Gastroesophageal sphincter (tissue), 4 donors: ENCODE data around the gene C4B. TPM values are rescaled to one million over a fixed set of nuclear protein-coding genes. Genes with fewer than 3 reads are reported as not detected.

ENCODE experiments used
- ATAC-seq: fragments of 150-250 bp; one replicate; pipeline ENCODE4 v1.9.1; 2016; ENCODE audit warnings: mild to moderate bottlenecking, moderate library complexity
- H3K27ac ChIP-seq, 4 donors: fragments of 200-600 bp; sonication (generic) in 3 of 4; 1 replicate in 3 of 4; 2 replicates in 1 of 4; pipeline ENCODE4 v1.5.1; 2016 to 2019
- H3K27me3 ChIP-seq: fragments of 200-600 bp; sonication (generic); one replicate; pipeline ENCODE4 v1.5.1; 2019
- H3K36me3 ChIP-seq, 2 donors: fragments of 200-600 bp; sonication (generic); one replicate each; pipeline ENCODE4 v1.5.1; 2019; ENCODE audit warnings: control low read depth in 1 of 2
- H3K4me1 ChIP-seq, 3 donors: fragments of 200-600 bp; sonication (generic); 1 replicate in 2 of 3; 2 replicates in 1 of 3; pipeline ENCODE4 v1.5.1; 2016 to 2019; ENCODE audit warnings: control low read depth in 2 of 3
- H3K4me3 ChIP-seq, 2 donors: fragments of 200-600 bp; sonication (generic); one replicate each; pipeline ENCODE4 v1.5.1; 2019; ENCODE audit warnings: mild to moderate bottlenecking in 1 of 2, moderate library complexity in 1 of 2
- H3K9me3 ChIP-seq, 3 donors: fragments of 200-600 bp; sonication (generic); one replicate each; pipeline ENCODE4 v1.5.1; 2017 to 2019; ENCODE audit warnings: control low read depth in 2 of 3
- EP300 ChIP-seq: sonication (generic); formaldehyde crosslinking; IDR thresholded peaks from one replicate; pipeline ENCODE4 v1.6.1; 2017; ENCODE audit warnings: antibody characterized with exemption, mild to moderate bottlenecking
- POLR2A ChIP-seq, 2 donors: fragments of 450-650 bp; IDR thresholded peaks; one replicate each; pipeline ENCODE4 v1.6.1; 2017; ENCODE audit warnings: antibody characterized with exemption in 2 of 2, mild to moderate bottlenecking in 2 of 2, moderate library complexity in 1 of 2
- POLR2AphosphoS5 ChIP-seq: sonication (generic); formaldehyde crosslinking; IDR thresholded peaks from one replicate; pipeline ENCODE4 v1.6.1; 2017; ENCODE audit warnings: antibody characterized with exemption
- WGBS, 2 donors: methylation state at CpG; one replicate each; pipeline ENCODE4 v1.1.5; 2018; ENCODE audit warnings: low coverage in 1 of 2; 5-methylcytosine and 5-hydroxymethylcytosine counted together
- total RNA-seq, 4 donors: library from RNA; depleted of rRNA; stranded (reverse); fragments of >200 nt; gene quantifications; one replicate each; pipeline ENCODE4 v1.1.0, GENCODE V29; 2016
- TF ChIP-seq, protein P1 (sequence below), 4 experiments: fragments of 200-600 bp in 2 of 4; fragments of 450-650 bp in 2 of 4; sonication (generic) in 1 of 4; IDR thresholded peaks; one replicate each; pipeline ENCODE4 v1.5.1; 2017 to 2019; ENCODE audit warnings: antibody characterized with exemption in 4 of 4, mild to moderate bottlenecking in 2 of 4, moderate library complexity in 2 of 4

The C4B gene
- total RNA-seq, 4 donors from 2014 or later, result 45.6 to 259 (median 82.1) TPM

DNA sequence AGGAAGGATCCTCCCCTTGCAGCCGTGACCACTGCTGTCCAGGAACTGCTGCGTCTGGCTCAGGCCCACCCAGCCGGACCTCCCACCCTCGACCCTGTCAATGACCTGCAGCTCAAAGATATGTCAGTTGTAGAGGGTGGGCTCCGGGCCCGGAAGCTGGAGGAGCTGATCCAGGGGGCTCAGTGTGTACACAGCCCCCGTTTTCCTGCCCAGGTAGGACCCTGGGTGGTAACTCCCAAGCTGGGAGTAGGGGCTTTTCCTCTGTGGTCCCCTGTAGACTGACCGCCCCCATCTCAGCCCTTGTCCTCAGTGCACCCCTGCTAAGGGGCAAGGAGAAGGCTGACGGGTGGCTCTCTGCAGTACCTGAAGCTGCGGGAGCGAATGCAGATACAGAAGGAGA is 46.3 kb upstream of the C4B start:
- H3K36me3 ChIP-seq, result peaks cover 0 to 73% of the 10 kb centered on the region in 2 donors

DNA sequence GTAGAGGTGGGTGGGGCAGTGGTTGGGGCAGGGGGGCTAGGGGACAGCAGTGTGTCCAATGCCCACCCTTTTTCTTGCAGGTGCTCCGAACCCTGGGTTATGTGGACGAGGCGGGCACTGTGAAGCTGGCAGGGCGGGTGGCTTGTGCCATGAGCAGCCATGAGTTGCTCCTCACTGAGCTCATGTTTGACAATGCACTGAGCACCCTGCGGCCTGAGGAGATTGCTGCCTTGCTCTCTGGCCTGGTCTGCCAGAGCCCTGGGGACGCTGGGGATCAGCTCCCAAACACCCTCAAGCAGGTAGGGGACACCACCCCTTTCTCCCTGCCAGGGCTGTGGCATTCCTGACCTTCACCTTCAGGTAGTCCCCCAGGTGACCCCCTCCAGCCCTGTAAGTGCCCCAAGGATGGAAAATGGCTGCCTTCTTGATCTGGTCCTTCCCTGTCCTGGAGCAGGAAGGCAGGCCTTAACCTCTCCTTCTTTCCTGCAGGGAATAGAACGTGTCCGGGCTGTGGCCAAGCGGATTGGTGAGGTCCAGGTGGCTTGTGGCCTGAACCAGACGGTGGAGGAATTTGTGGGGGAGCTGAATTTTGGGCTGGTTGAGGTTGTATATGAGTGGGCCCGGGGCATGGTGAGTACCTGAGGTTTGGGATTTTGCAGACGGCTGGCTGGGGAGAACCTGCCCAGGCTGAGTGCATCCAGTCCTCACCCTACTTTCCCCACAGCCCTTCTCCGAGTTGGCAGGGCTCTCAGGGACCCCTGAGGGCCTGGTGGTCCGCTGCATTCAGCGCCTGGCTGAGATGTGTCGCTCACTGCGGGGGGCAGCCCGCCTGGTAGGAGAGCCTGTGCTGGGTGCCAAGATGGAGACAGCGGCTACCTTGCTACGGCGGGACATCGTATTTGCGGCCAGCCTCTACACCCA is 45.5 kb upstream of the C4B start:
- H3K27me3 ChIP-seq, result no peaks in the 10 kb centered on the region
- H3K4me3 ChIP-seq, result no peak overlapping the region
- no peaks in the 10 kb centered on the region for H3K9me3 ChIP-seq
- TF ChIP-seq EP300 (no peak), POLR2AphosphoS5 (no peak), POLR2A (IDR thresholded peaks at IDR 0.05) (no peak)
- TF ChIP-seq, protein P1, sequence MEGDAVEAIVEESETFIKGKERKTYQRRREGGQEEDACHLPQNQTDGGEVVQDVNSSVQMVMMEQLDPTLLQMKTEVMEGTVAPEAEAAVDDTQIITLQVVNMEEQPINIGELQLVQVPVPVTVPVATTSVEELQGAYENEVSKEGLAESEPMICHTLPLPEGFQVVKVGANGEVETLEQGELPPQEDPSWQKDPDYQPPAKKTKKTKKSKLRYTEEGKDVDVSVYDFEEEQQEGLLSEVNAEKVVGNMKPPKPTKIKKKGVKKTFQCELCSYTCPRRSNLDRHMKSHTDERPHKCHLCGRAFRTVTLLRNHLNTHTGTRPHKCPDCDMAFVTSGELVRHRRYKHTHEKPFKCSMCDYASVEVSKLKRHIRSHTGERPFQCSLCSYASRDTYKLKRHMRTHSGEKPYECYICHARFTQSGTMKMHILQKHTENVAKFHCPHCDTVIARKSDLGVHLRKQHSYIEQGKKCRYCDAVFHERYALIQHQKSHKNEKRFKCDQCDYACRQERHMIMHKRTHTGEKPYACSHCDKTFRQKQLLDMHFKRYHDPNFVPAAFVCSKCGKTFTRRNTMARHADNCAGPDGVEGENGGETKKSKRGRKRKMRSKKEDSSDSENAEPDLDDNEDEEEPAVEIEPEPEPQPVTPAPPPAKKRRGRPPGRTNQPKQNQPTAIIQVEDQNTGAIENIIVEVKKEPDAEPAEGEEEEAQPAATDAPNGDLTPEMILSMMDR (IDR thresholded peaks at IDR 0.05), result no peak
- no peak overlapping the region for H3K27ac ChIP-seq
- WGBS, 2 donors, result 67 to 87% methylated on average over 4 to 6 of the region's 23 CpGs
- H3K36me3 ChIP-seq, result peaks cover 0 to 66% of the 10 kb centered on the region in 2 donors
- peaks cover 0 to 41% (median 20%) of the 10 kb centered on the region in 3 donors for H3K4me1 ChIP-seq
- ATAC-seq, result no peak

More for the DNA sequence above, 46.3 kb upstream of the C4B start:
- no peak for TF ChIP-seq EP300
- TF ChIP-seq, protein P1 (IDR thresholded peaks at IDR 0.05), result no peak
- no peak for TF ChIP-seq POLR2A (IDR thresholded peaks at IDR 0.05)
- no peak for TF ChIP-seq POLR2AphosphoS5
- no peak overlapping the region for H3K4me3 ChIP-seq
- H3K9me3 ChIP-seq, result no peaks in the 10 kb centered on the region
- 80% methylated on average over 1 of the region's 11 CpGs; no CpG with 5 or more reads in 1 of the 2 donors for WGBS, 2 donors
- H3K4me1 ChIP-seq, result peaks cover 0 to 34% (median 17%) of the 10 kb centered on the region in 3 donors
- no peaks in the 10 kb centered on the region for H3K27me3 ChIP-seq
- no peak overlapping the region for H3K27ac ChIP-seq
- no peak for ATAC-seq

DNA sequence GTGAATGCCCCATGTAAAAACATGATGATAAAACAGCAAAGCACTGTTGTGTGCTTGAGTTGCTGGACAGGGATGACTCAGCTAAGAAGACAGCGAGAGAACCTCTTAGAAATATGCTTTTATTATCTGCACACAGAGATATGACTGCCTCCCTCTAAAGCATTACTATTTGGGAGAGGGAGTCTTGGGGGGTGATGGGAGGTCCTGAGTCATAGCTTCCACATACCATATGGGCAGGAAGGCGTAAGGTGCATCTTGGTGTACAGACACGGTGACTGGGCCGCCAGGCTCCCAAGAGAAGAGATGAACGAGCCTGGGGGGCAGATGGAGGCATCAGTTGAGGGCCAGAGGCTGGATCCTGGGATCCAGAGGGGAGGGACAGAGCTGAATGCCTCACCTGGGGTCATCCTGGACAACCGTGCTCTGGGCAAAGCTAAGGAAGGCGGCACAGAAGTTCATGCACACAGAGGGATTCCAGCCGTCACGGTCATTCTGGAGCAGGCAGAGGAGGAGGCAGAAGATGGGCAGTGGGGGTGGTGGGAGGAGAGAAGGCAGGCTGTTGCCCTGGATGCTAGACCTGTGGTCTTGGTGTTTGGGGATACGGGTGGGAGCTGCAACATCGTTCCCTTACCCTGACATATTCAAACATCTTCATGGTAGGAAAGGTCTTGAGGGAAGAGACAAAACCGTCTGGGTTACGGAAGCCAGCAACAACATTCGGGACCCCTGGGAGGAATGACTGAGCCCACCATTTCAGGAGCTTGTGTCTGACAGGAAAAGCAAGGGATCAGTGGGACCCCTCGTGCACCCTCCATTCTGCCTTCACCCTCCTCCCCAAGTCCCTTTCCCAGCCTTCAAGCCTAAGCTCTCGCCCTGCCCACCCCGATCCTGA is 44.6 kb upstream of the C4B start:
- TF ChIP-seq POLR2AphosphoS5, result no peak
- no peak for TF ChIP-seq POLR2A (IDR thresholded peaks at IDR 0.05)
- TF ChIP-seq, protein P1 (IDR thresholded peaks at IDR 0.05), result no peak
- no peak for TF ChIP-seq EP300
- H3K27ac ChIP-seq, result peak overlapping the region in 3 of 4 donors; percentile 94 to 99 (median 97)
- peaks cover 0 to 61% of the 10 kb centered on the region in 2 donors for H3K36me3 ChIP-seq
- ATAC-seq, result no peak
- no peaks in the 10 kb centered on the region for H3K9me3 ChIP-seq
- no peaks in the 10 kb centered on the region for H3K27me3 ChIP-seq
- H3K4me1 ChIP-seq, result peaks cover 0 to 49% (median 20%) of the 10 kb centered on the region in 3 donors
- peak overlapping the region in 1 of 2 donors; percentile 67 for H3K4me3 ChIP-seq
- 64 to 72% methylated on average over 8 of the region's 17 CpGs for WGBS, 2 donors

DNA sequence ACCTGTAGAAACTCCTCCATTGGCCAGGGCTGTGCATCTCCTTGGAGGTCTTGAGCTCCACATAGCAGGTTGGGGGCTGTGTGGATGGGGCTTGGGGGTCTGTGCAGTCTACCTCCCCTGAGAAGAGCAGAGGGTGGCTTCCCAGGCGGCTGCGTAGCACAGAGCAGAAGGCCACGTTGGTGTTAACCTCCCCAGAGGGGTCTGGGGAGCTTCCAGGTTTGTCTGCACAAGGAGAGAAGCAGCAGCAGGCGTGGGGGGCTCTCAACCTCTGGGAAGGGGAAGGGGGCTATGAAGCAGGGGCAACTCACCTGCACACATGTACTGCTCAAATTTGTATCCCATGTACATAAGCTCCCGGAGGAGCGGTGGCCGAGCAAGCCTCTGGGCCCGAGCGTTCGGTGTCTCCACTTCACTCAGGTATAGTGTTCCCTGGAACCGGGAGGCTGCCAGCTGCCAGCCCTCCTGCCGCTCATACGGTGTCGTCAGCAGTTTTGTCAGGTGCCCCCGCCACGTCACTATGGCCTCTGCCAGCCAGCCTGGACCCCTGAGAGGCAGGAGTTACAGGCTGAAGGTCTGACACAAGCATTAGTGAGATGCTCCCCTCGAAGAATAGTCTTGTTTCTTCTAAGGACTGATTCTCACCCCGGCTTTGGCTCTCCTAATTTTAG is 43.9 kb upstream of the C4B start:
- no peaks in the 10 kb centered on the region for H3K27me3 ChIP-seq
- peaks cover 0 to 49% (median 20%) of the 10 kb centered on the region in 3 donors for H3K4me1 ChIP-seq
- WGBS, 2 donors, result no CpG with 5 or more reads among the region's 18 CpGs
- H3K4me3 ChIP-seq, result peak overlapping the region; percentile 67 to 71
- no peak for ATAC-seq
- peaks cover 0 to 54% of the 10 kb centered on the region in 2 donors for H3K36me3 ChIP-seq
- peak overlapping the region; percentile 88 to 99 (median 96) for H3K27ac ChIP-seq
- no peak for TF ChIP-seq POLR2A (IDR thresholded peaks at IDR 0.05)
- TF ChIP-seq, protein P1 (IDR thresholded peaks at IDR 0.05), result no peak
- no peak for TF ChIP-seq EP300
- no peak for TF ChIP-seq POLR2AphosphoS5
- H3K9me3 ChIP-seq, result no peaks in the 10 kb centered on the region
